NCI-H2196 treated with DMSO at 0.1 percent for 48 hours (cell line): ENCODE data around the gene AFG1L.
"Not testable (repeated sequence)": the region's sequence is repeated elsewhere in the genome, so short reads cannot be mapped to it uniquely, and the experiment has no call there.

Experiments used
- DNase-seq: peaks from one replicate; lab custom pipeline; 2025; ENCODE audit not compliant: unreplicated experiment; lab: John Stamatoyannopoulos, UW

Gene AFG1L

DNA sequence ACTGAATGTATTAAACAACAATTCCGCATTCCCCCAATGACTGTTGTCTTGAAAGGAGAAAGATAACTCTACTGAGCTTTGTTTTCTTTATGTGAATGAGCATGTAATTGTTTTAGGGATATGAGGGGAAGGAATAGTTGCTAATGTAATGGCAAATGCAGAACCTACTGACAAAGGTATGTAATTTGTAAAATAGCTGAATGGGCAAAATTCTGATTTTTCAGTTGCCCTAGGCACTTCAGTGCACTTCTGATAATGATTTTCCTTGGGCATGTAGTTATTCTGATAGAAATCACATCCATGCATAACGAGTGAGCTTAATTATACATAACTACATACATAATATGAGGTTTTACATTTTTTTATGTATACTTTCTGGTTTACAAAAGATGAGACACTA is 212.5 kb downstream of the AFG1L start:
- no peak for DNase-seq

DNA sequence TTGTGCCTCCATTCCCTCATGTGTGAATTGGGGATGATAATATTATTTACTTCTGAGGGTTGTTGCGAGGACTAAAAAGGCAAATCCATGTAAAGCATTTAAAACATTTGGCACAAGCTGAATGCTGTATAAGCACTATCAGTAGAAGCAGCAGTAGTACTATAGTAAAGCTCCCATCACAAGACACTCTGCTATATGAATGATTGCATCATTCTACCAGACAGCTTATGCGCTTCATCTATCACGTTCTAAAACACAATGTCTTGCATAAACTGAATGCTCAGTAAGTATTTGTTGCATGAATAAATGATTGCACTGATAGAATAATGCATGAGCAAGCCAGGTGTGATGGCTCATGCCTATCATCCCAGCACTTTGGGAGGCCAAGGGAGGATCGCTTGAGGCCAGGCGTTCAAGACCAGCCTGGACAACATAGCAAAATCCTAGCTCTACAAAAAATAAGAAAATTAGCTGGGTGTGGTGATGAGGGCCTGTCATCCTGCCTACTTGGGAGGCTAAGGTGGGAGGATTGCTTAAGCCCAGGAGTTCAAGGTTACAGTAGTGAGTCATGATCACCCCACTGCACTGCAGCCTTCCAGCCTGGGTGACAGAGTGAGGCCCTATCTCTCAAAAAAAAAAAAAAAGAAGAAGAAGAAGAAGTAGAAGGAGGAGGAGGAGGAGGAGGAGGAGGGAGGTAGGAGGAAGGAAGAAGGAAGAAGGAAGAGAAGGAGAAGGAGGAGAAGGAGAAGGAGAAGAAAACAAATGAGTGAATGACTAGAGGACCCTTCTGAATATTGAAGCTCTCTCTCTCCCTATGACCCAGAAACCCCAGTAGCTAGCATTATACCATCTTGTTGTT is 215.8 kb downstream of the AFG1L start:
- no peak for DNase-seq

DNA sequence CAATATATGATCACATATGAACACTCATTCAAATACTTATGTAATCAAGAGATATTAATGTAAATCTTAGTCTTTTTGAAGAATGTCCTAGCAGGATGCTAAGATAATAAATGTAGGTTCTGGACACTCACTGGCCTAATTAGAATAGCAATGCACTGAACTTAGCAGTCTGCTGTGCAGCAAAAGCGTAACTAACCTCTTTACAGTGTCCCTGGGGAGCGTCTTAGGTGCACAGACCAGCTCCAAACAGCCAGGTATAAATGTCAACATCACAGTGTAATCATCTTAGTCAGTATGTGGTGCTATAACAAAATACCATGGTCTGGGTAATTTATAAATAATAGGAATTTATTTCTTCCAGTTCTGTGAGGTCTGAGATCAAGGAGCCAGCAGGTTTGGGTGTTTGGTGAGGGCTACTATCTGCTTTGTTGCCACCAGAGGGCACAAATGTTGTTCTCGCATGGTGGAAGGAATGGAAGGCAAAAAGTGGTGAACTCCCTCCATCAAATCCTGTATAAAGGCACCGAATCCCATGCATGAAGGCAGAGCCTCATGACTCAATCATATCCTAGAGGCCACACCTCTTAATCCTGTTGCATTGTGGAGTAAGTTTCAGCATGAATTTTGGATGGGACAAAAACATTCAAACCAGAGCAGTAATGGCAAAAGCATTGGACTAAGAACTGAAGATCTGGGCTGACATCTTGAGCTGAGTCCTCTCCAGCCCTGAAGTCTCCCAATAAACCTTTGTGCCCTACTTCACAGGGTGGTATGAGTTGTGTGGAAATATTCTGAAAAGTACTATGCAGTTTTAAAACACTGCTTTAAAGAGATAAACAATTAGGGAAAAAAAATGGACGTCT is 224.1 kb downstream of the AFG1L start:
- peak; percentile 5 for DNase-seq

DNA sequence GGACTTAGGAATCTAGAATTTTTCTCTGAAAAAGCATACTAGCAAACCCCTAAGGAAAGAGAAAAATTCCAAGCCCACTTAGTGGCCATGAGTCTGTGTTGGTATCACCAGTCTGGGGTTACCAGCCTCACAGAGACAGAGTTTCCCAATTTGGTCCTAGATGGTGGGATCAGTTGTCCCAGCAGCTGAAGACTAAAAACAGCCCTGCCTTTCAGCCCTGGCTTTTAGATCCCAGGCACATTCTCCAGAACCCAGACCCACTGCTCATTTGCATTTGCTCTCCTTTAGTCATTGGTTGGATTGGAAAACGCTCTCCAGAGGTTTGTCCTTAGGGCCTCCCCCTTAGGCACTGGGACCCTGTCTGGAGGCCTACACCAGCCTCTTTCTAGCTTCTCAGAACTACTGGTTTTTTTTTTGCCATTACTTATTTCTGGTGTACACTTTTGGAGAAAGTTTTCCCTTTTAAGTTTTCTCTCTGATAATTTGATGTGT is 226.8 kb downstream of the AFG1L start:
- no peak for DNase-seq

DNA sequence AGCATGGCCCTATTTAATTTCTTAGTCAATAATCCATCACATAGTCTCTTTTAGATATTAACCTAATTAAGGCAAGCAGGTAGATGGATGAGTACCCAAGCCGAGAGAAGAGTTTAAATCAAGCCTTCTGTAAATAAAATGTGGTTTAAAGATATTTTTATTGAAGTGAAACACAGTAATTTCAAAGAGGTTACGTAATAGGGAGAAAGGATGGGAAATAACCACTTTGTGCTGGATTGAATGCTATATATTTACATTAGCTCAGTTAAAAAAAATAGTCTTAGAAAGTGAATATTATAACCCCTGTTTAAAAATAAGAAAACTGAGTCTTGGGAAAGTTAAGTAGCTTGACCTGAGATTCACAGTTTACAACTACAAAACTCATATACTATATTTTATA is 228.8 kb downstream of the AFG1L start:
- no peak for DNase-seq

DNA sequence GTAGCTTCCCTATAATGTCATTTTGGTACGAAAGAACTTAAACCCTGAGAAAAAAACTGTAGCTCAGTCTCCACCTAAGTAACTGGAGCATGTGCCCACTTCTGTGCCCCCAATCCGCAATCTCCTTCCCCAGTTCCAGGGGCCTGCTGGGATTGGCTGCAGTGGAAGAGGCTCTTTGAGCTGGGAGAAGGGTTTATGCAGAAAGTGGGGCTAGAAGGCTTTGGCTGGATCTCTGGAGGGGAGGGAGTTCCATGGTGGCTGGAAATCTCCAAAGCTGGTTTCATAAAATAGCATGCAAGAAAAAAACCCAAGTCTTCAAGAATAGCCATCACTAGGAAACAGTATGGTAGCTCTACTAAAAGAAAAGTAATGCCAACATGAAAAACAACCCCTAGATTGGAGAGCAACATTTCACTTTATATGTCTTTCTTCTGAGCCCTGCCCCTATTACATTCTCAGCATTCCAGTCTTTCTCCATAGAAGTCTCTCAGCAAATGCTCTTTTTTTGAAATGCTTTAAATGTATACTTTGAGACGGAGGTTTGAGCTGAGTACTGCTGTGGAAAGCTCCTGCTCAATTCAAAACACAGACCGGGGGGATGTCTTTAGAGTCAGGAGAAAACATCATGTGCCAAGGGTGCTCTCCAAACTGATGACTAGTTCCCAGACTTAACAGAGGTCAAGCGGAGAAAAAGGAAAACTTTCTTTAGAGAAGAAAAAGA is 229.8 kb downstream of the AFG1L start:
- no peak for DNase-seq

DNA sequence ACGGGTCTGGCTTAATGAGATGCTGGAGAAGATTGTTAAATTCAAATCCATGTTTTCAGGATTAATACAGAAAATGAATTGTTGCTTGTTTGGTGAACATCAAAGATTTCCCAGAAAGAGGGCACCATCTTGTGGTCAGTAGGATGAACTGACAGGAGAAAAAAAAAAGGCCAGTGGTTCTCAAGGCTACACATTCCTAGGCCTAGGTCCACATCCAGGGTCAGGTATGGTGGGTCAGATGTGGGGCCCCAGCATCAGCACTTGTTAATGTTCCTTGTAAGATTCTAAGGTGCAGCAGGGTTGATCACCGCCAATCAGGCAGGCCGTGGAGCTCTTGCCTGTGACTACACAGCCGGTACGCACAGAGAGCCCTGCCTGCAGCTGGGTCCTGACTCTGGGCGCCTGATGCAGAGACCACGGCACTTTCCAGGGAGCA is 231.9 kb downstream of the AFG1L start:
- peak; percentile 11 for DNase-seq

DNA sequence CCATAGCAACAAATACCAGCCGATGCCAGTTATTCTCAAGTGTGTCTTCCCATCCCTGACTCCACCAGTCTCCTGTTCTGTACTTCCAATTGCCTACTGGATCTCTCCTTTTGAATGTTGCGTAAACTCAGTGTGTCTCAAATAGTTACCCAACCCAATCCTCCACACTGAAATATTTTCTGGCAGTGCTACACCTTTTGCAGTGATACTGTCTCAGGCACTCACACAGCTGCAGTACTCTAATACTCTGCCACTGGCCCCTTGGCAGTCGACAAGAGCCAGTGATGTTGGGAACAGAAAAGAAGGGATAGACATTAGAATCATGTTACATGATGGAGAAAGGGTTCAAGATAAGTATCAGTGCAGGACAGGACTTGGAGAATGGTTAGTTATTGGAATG is 234.0 kb downstream of the AFG1L start:
- no peak for DNase-seq

DNA sequence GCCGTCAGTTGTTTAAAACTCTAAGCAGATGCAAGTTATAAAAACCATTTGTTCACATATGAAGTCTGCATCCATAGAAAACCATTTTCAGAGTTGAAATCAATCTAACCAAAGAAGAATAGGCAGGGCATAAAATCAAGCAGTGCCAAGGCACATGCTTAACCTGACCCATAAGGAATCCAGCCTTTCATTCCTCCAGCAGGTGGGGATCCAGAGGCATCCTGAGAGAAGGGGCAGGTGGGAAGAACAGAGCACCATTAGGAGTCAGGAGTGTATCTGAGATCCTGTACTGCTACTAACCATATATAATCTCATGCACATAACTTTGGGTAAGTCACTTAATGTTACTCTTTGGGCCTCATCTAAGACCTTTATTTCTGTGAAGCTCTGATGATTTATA is 236.5 kb downstream of the AFG1L start:
- DNase-seq, result no peak

DNA sequence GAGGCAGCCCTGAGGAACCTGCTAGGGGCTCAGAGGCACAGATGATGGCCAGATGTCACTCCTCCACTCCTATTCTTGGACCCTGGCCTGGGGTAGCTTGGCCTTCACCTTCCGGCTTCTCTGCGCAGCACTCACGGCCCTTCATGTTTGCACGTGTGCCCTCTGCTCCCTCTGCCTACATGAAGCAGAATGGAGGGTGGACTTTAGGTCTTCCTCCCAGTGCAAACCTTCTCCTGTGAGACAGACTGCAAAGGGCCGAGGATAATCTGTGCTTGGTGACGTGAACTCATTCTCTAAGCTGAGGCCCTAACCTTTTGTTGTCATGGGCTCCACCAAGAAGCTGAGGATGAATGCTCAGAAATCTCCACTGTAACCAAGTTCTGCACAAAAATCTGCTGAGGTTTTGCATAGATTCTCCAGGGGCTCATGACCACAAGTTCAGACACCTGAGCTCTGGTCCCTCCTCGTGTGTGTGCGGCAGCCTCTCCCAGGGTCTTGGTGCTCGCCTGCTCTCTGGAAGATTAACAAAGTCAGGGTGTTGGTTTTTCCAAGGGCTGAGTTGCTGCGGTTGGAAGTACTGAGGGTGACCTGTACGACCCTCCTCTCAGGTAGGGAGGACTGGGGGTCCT is 240.4 kb downstream of the AFG1L start:
- DNase-seq, result no peak

DNA sequence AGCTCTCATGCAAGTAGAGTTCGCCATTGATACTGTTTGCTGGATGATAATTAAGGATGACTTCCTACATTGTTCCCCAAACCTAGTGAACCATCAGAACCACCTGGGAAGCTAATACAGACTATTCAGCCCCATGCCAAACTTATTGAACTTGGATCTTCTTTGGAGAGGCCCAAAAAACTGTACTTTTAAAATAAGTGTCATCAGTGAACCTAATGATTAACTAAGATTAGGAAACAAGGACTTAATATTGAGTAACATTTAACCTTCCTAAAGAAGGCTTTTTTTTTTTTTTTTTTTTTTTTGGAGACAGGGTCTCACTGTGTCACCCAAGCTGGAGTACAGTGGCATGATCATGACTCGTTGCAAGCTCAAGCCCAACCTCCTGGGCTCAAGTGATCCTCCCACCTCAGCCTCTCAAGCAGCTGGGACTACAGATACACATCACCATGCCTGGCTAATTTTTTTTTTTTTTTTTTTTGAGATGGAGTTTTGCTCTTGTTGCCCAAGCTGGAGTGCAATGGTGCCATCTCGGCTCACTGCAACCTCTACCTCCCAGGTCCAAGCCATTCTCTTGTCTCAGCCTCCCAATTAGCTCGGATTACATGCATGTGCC is 241.2 kb downstream of the AFG1L start:
- DNase-seq, result not testable (repeated sequence)

DNA sequence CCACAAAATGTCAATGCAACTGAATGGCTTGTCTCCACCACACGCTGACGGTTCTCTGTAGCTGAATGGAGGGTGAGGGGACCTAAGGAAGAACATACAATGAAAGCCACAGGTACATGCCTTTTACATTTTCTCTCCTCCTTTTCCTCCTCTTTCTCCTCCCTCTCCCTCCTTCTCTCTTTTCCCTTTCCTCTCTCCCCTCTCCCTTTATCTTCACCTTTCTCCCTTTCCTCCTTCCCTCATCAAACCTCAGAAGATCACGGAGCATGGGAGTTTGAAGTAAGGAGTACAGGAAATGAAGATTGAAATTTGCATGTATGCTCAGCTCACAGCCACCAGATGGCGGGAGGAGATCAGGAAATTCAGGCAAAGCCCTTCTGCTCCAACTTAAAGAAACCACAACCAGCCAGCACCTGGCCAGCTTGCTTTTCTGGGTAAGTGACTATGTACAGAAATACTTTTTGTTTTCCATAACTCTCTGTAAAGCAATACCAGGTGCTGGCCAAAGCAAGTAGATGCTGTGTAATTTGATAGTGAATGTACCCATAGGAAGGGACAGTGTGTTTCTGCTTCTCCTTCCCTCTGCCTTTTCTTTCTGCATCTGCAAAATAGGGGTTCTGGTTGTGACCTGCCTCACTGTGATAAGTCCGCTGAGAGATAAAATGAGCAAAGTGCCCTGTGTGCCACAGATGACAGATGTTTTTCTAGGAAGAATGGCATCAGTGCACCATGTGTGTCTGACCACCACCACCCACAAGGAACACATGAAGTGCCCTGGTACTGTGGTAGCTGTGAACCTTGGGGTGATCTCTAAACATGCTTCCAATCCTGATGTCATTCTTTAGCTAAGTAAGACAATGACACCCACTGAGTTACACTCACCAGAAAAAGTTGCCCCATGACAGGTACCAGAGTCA is 247.2 kb downstream of the AFG1L start:
- peak; percentile 78 for DNase-seq

DNA sequence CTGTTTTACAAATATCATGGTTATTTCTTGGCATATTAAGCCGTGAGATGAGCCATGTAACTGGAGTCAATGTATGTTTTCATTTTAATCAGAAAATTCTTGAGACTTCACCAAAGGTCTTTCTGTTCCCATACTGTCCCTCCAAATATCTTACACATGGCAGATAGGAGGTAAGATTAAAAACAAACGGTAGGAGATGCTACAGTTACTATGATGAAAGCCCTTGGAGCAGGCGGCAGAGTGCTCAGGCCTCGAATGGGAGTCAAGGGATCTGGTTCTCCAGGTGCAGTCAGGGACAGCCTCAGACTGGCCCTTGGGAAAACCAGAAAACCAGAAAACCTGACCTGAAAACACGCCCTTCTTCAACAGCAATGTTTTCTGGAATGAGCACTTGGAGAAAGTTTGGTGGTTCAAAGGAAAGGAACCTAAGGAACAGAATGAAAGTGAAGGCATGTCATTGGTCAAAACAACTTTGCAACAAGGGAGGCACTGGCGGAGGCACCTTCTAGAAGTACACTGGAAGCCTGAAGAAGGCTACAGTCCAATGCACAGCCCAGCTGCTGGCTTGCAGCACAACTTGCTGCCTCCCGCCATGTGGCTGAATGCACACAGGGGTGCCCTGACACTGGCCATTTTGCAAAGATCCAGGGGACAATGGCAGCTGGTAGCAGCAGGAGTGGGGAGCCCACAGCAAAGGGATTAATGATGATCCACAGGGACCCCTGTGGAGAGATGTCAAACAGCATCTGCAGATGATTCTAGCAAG is 248.5 kb downstream of the AFG1L start:
- no peak for DNase-seq

DNA sequence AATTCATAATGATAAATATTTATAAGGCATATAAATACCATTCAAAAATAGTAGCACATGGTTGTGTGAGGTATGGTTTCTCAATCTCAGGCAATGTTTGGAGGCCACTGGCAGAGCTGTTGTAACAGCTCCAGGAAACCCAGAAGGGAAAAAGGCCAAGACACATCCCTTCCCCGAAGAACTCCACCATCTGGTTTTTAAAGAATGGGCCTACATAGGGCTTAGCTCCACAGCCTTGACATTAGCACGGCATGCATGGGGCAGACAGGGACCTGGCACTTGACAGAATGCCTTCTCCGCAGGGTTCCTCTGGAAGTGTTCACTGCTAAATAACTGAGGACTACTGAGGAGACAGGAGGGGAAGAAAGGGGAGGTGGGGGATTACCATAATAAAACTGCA is 249.8 kb downstream of the AFG1L start:
- no peak for DNase-seq

DNA sequence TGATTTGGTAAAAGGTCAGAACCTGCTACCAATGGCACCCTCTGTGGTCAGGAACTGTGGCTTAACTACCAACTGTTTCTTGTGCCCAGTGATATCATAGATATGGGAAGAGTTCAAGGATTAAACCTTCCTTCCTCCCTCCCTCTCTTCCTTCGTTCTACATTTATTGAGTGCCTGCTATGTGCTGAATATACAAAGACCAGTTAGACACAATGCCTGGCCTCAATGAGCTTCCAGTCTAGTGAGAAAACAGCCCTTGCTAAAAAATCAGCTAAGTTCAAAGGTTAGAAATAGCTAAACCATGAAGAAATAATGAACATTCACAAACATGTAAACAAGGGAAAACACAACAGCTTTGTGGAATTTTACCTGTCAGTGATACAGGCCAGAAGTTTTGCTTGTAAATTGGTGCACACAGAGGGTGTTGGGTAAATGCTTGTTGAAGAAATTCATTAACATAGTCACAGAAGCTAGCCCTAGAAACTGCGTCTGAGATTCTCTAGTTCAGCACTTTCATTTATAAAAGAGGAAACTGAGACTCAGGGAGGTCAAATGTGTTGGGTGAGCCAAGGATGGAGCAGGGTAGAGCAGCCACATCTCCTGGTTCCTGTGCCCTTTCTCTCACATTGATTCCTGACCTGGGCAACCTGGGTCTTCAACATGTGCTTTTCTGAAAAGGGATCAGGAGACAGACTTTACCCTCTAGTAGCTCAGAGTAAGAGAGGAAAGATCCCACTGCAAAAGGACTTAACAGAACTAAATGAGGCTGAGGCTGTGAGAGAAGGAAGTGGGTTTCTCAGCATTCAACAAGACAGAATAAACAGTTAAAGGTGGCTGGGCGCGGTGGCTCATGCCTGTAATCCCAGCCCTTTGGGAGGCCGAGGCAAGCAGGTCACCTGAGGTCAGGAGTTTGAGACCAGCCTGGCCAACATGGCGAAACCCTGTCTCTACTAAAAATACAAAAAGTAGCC is 251.5 kb downstream of the AFG1L start:
- no peak for DNase-seq

DNA sequence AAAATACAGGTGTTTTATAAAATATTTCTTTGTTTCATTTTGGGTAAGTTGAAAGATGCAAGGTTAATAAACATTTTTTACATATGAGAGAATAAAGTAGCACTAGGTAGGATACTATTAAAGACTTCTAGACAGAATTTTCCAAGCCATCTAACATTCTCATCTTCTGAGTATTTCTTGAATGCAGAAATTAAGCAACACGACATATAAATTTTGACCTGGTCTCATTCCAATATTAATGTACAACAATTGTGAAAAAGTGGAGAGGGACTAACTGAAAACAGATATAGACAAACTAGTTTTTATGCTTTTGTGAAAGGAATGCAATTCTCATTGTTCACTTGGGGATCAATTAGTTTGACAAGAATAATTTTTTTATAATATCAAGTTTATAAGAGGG is 254.4 kb downstream of the AFG1L start:
- DNase-seq, result no peak

DNA sequence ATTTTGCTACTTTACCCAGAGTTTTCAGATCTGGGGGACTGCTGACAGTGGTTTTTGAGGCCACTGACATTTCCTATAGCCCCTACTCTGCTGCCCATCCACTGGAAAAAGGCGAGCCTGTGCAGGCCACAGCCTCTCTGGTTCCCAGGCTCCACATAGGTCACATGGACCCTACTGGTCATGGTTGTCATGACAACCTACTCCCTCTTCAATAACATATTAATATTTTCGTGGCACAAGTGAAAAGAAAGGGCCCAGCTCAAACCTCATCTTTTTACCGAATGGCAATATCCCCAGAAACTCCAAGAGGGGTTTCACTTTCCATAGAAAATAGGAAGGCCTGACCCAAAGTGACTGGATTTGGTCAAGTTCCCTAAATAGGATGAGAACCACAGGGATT is 254.9 kb downstream of the AFG1L start:
- DNase-seq, result no peak
